Measurements from ENCODE around the gene SPOCK1. TPM values are rescaled to one million over a fixed set of nuclear protein-coding genes. Genes with fewer than 3 reads are reported as not detected.

SPOCK1 gene
- total RNA-seq, 1 experiment from 2014 or later = 10.9 TPM

- Histone ChIP-seq H3K14ac (ENCODE audit: insufficient read depth, low read length) (no peak overlapping the region), H4K20me1 (ENCODE audit: control insufficient read depth, insufficient read depth, insufficient read length) (no peaks in the 10 kb centered on the region), H3K9me3 (ENCODE audit: control insufficient read depth, low read depth, low read length) (no peaks in the 10 kb centered on the region), H4K8ac (replicated peaks; ENCODE audit: insufficient read length, low read depth, low read length) (no peak overlapping the region), H2BK15ac (ENCODE audit: low read depth, low read length) (no peak overlapping the region), H3K23me2 (ENCODE audit: insufficient read length, low read depth, low read length, poor library complexity, severe bottlenecking) (no peaks in the 10 kb centered on the region), H2BK12ac (ENCODE audit: insufficient read length, low read depth, low read length) (no peak overlapping the region), H3K23ac (ENCODE audit: insufficient read length, low read depth, low read length) (no peak overlapping the region), H3K27ac (ENCODE audit: insufficient read length, low read depth, low read length) (no peak overlapping the region), H3K56ac (ENCODE audit: insufficient read length, low read depth, low read length) (no peak overlapping the region), H3K27me3 (ENCODE audit: insufficient read depth, low read length) (no peaks in the 10 kb centered on the region), H3K9ac (ENCODE audit: extremely low read depth, insufficient read length, low read length) (no peak overlapping the region), H2BK20ac (ENCODE audit: low read depth, low read length, poor library complexity, severe bottlenecking) (no peak overlapping the region), H3K4me1 (ENCODE audit: insufficient read depth, low read length) (no peaks in the 10 kb centered on the region), H4K91ac (ENCODE audit: insufficient read length, low read depth, low read length) (no peak overlapping the region), H3K79me1 (ENCODE audit: insufficient read depth, low read depth, low read length, poor library complexity, severe bottlenecking) (no peaks in the 10 kb centered on the region), H2BK5ac (ENCODE audit: insufficient read length, low read length) (no peak overlapping the region), H3K4me2 (ENCODE audit: insufficient read depth, insufficient read length, low read length) (no peak overlapping the region), H2AFZ (ENCODE audit: low read length) (no peak overlapping the region), H2BK120ac (ENCODE audit: low read depth, low read length, poor library complexity, severe bottlenecking) (no peak overlapping the region), H3T11ph (ENCODE audit: low read length) (no peak overlapping the region), H3K79me2 (ENCODE audit: insufficient read depth, low read length) (no peaks in the 10 kb centered on the region), H2AK5ac (ENCODE audit: insufficient read length, low read length) (no peak overlapping the region), H3K18ac (ENCODE audit: insufficient read length, low read depth, low read length) (no peak overlapping the region), H3K4ac (ENCODE audit: low read depth, low read length) (no peak overlapping the region), H4K5ac (ENCODE audit: insufficient read length, low read depth, low read length) (no peak overlapping the region)
- H3K27ac Mint-ChIP-seq = no peak overlapping the region
- TF ChIP-seq CTCF (conservative IDR thresholded peaks at IDR 0.05) = no peak
- DNase-seq = no peak
- H3K27me3 Mint-ChIP-seq (ENCODE audit: low read depth) = no peaks in the 10 kb centered on the region; the same call in 1 of the 2 replicates
- H3K36me3 Mint-ChIP-seq (ENCODE audit: insufficient read depth in 1 of 3, low read depth in 3 of 3) = no peaks in the 10 kb centered on the region; a peak in 1 of 7 replicates
- H3K9me3 Mint-ChIP-seq = no peaks in the 10 kb centered on the region
- no peak overlapping the region for H3K4me3 Mint-ChIP-seq
- peaks cover 28 to 37% of the 10 kb centered on the region in 2 experiments for H3K4me1 Mint-ChIP-seq
These were observed 415.1 kb downstream of the SPOCK1 start for GRCh38 chr5:137084016-137084415.

Data from H9 (cell line).